ENCODE measurements around the gene NRL. TPM values are rescaled to one million over a fixed set of nuclear protein-coding genes. Genes with fewer than 3 reads are reported as not detected.
A peak's percentile ranks its signal among the peaks of the same experiment; 100 is the strongest.

NRL gene
- total RNA-seq, 2 experiments from 2014 or later, result 2.1 to 2.4 TPM

- DNase-seq, result no peak
- H3K9me3 Mint-ChIP-seq, result no peaks in the 10 kb centered on the region
- H3K4me1 Mint-ChIP-seq, result peaks cover 24% of the 10 kb centered on the region
- no peak overlapping the region for H3K4me3 Mint-ChIP-seq
- H3K27ac Mint-ChIP-seq, result peak overlapping the region; percentile 4
- H3K27me3 Mint-ChIP-seq, result no peaks in the 10 kb centered on the region
- ChIA-PET CTCF (interaction anchor here (1.1 to 1.4 kb wide), 2 partner anchors 17 to 29 kb away, joined by 3 to 5 read pairs; partner anchors contain the start of genes DCAF11, IRF9 and NRL), POLR2A (interaction anchor here (0.6 to 21.4 kb wide), 8 partner anchors 9 to 298 kb away, joined by 3 to 448 read pairs (median 4); partner anchors contain the start of genes CHMP4A, DCAF11, EMC9 and IPO4)
- peaks cover 10% of the 10 kb centered on the region for H3K36me3 Mint-ChIP-seq (ENCODE audit: low read depth)
Measured at GRCh38 chr14:24132061-24132685, 17.4 kb upstream of the NRL start.

DNA sequence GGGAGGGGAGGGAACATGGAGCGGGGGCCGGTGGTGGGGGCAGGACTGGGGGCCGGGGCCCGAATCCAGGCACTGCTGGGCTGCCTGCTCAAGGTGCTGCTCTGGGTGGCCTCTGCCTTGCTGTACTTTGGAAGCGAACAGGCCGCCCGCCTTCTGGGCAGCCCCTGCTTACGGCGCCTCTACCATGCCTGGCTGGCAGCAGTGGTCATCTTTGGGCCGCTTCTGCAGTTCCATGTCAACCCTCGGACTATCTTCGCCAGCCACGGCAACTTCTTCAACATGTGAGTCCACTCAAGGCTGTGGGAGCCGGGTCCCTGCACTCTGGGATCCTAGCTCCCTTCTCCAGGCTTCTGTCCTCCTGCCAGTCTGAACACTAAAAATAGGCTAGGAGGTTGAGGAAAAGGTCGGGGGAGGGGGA, 16.8 kb upstream of the NRL start:
- Mint-ChIP-seq H3K9me3 (no peaks in the 10 kb centered on the region), H3K36me3 (ENCODE audit: low read depth) (peaks cover 5% of the 10 kb centered on the region), H3K4me3 (no peak overlapping the region), H3K27me3 (no peaks in the 10 kb centered on the region), H3K4me1 (peaks cover 19% of the 10 kb centered on the region), H3K27ac (no peak overlapping the region)
- ChIA-PET POLR2A (interaction anchor here (1.3 to 21.4 kb wide), 5 partner anchors 9 to 73 kb away, joined by 3 to 448 read pairs (median 5); partner anchors contain the start of genes DCAF11, EMC9, IRF9 and NRL), CTCF (interaction anchor here (1.4 kb wide), 1 partner anchor 30 kb away, joined by 5 read pairs; the partner anchor contains the start of gene IRF9)
- DNase-seq, result no peak

GRCh38 chr14:24130717-24131548, 16.2 kb upstream of the NRL start:
- Mint-ChIP-seq H3K4me3 (no peak overlapping the region), H3K27me3 (no peaks in the 10 kb centered on the region), H3K9me3 (no peaks in the 10 kb centered on the region), H3K36me3 (ENCODE audit: low read depth) (peaks cover 5% of the 10 kb centered on the region), H3K4me1 (peaks cover 19% of the 10 kb centered on the region), H3K27ac (no peak overlapping the region)
- DNase-seq, result no peak
- ChIA-PET POLR2A (interaction anchor here (0.8 to 21.4 kb wide), 4 partner anchors 10 to 73 kb away, joined by 3 to 448 read pairs (median 4); partner anchors contain the start of genes DCAF11, IRF9 and NRL), CTCF (no interaction called here)

- DNase-seq, result no peak
- CTCF ChIA-PET, result no interaction called here
Measured at GRCh38 chr14:24130380-24130716, 15.6 kb upstream of the NRL start, which contains the start of gene FITM1. TSS of gene FITM1 (plus strand) at chr14:24130659. CDS start at chr14:24131564, 905 bp downstream.

GRCh38 chr14:24129410-24129998, 14.8 kb upstream of the NRL start:
- CTCF ChIA-PET, result no interaction called here
- Mint-ChIP-seq H3K4me1 (peaks cover 12% of the 10 kb centered on the region), H3K27ac (no peak overlapping the region), H3K9me3 (no peaks in the 10 kb centered on the region), H3K36me3 (ENCODE audit: low read depth) (peaks cover 8% of the 10 kb centered on the region), H3K4me3 (no peak overlapping the region), H3K27me3 (no peaks in the 10 kb centered on the region)
- POLR2A ChIA-PET, result interaction anchor here (0.8 to 21.4 kb wide), 4 partner anchors 10 to 36 kb away, joined by 3 to 448 read pairs (median 4); partner anchors contain the start of genes DCAF11, IRF9, NRL and PCK2
- no peak for DNase-seq

More at GRCh38 chr14:24130380-24130716, 15.6 kb upstream of the NRL start, which contains the start of gene FITM1:
- Mint-ChIP-seq H3K27me3 (no peaks in the 10 kb centered on the region), H3K4me1 (peaks cover 17% of the 10 kb centered on the region), H3K27ac (no peak within 1 kb of the TSS), H3K9me3 (no peaks in the 10 kb centered on the region), H3K4me3 (no peak within 1 kb of the TSS), H3K36me3 (ENCODE audit: low read depth) (peaks cover 5% of the 10 kb centered on the region)
- POLR2A ChIA-PET, result interaction anchor here (0.8 to 21.4 kb wide), 3 partner anchors 10 to 31 kb away, joined by 3 to 448 read pairs (median 4); partner anchors contain the start of genes DCAF11, IRF9 and NRL

GRCh38 chr14:24127673-24128072, 12.9 kb upstream of the NRL start:
- POLR2A ChIA-PET, result interaction anchor here (2.5 to 6.2 kb wide), 4 partner anchors 10 to 34 kb away, joined by 14 to 44 read pairs (median 15); partner anchors contain the start of genes DCAF11, EMC9, IRF9 and NRL
- Mint-ChIP-seq H3K27ac (no peak overlapping the region), H3K36me3 (ENCODE audit: low read depth) (peaks cover 23% of the 10 kb centered on the region), H3K4me3 (no peak overlapping the region), H3K9me3 (no peaks in the 10 kb centered on the region), H3K27me3 (no peaks in the 10 kb centered on the region), H3K4me1 (peaks cover 7% of the 10 kb centered on the region)
- CTCF ChIA-PET, result interaction anchor here (0.9 to 1.9 kb wide), 2 partner anchors 8 to 12 kb away, joined by 3 to 5 read pairs; partner anchors contain the start of gene PSME1
- no peak for DNase-seq

DNA sequence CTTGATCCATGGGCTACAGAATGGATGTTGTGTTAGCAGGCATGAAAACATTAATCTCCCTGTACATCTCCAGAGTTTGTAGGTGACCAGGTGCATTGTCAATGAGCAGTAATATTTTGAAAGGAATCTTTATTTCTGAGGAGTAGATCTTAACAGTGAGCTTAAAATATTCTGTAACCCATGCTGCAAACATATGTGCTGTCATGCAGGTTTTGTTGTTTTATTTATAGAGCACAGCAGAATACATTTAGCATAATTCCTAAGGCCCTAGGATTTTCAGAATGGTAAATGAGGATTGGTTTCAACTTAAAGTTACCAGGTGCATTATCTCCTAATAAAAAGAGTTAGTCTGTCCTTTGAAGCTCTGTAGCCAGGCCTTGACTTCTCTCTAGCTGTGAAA, 12.2 kb upstream of the NRL start:
- no peak for DNase-seq
- POLR2A ChIA-PET, result interaction anchor here (1.2 to 6.2 kb wide), 6 partner anchors 9 to 34 kb away, joined by 3 to 44 read pairs (median 14); partner anchors contain the start of genes DCAF11, EMC9, IRF9 and NRL
- H3K36me3 Mint-ChIP-seq (ENCODE audit: low read depth), result peaks cover 23% of the 10 kb centered on the region

DNA sequence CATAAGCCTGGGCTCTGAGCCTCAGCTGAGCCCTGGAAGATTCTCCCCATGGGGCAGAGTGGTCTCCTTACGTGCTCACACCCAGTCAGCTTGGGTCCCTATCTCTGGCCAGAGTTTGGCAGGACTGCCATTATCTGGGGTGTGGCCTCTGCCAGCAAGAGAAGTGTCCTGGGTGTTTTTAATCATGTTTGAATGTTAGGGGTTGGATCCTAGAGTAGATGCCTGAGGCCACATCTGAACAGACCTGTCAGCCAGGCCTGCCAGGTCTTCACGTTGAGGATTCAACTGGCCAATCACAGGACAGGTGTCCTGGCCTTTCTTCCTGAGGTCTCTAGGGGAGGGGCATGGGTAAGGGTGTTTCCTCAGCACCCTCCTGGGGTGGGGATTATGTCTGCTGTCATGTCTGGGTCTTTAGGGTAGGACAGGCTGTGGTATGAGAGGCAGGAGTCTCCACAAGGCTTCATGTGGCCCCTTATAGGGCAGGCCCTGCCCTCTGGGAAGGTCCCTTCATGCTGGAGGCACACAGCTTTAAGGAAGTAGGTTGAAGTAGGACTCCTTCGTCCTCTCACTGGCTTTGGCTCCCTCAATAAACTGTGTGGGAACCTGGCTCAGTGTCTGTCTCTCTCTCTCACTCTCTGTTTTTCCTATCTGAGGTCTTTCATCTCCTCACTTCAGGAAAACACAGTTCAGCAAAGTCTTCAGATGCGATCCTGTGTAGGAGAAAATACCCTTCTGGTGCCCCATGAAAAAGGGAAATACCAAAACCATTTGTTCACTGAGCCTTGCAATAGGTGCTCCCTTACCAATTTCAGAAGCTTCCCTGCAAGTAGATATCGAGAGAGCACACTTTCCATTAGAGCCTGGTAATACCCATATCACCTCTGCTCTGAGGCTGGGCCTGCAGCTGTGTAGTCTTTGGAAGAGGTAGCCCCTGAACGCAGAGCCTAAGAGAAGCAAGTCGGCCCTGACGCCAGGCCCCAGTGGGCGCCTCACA, 9.0 kb upstream of the NRL start:
- H3K9me3 Mint-ChIP-seq, result no peaks in the 10 kb centered on the region
- H3K36me3 Mint-ChIP-seq (ENCODE audit: low read depth), result peaks cover 48% of the 10 kb centered on the region
- H3K27ac Mint-ChIP-seq, result no peak overlapping the region
- CTCF ChIA-PET, result interaction anchor here (1.1 to 1.5 kb wide), 3 partner anchors 9 to 15 kb away, joined by 3 to 5 read pairs (median 4); partner anchors contain the start of genes DCAF11, NRL and PSME1
- POLR2A ChIA-PET, result interaction anchor here (4.7 to 12.4 kb wide), 3 partner anchors 9 to 37 kb away, joined by 15 to 448 read pairs (median 44); partner anchors contain the start of genes DCAF11, EMC9, FITM1 and IRF9
- no peak overlapping the region for H3K4me3 Mint-ChIP-seq
- DNase-seq, result no peak
- no peaks in the 10 kb centered on the region for H3K4me1 Mint-ChIP-seq
- H3K27me3 Mint-ChIP-seq, result no peaks in the 10 kb centered on the region

More for the DNA sequence above, 12.2 kb upstream of the NRL start:
- H3K4me3 Mint-ChIP-seq, result no peak overlapping the region
- peaks cover 2% of the 10 kb centered on the region for H3K4me1 Mint-ChIP-seq
- CTCF ChIA-PET, result interaction anchor here (0.7 to 1.9 kb wide), 5 partner anchors 9 to 145 kb away, joined by 3 to 6 read pairs (median 5); partner anchors contain the start of genes DCAF11, NRL and PSME1
- H3K27me3 Mint-ChIP-seq, result no peaks in the 10 kb centered on the region
- H3K27ac Mint-ChIP-seq, result no peak overlapping the region
- no peaks in the 10 kb centered on the region for H3K9me3 Mint-ChIP-seq

DNA sequence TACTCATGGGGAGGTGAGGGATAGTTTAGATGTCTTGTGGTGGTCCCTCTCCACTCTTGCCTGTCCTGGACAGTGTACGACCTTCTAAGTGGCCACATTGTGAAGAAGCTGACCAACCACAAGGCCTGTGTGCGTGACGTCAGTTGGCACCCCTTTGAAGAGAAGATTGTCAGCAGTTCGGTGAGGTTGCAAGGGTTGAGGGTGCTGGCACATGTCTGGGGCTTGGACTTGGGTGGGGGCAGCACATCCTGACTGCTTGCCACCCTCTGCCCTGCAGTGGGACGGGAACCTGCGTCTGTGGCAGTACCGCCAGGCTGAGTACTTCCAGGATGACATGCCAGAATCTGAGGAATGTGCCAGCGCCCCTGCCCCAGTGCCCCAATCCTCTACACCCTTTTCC, 8.1 kb upstream of the NRL start:
- H3K4me1 Mint-ChIP-seq, result peaks cover 5% of the 10 kb centered on the region
- H3K27me3 Mint-ChIP-seq, result no peaks in the 10 kb centered on the region
- POLR2A ChIA-PET, result interaction anchor here (6.2 to 12.4 kb wide), 2 partner anchors 8 to 16 kb away, joined by 44 to 448 read pairs; partner anchors contain the start of genes DCAF11, EMC9, FITM1 and NRL
- CTCF ChIA-PET, result interaction anchor here (1.2 kb wide), 1 partner anchor 38 kb away, joined by 4 read pairs; the partner anchor contains the start of gene IRF9
- H3K36me3 Mint-ChIP-seq (ENCODE audit: low read depth), result peaks cover 56% of the 10 kb centered on the region
- no peak overlapping the region for H3K27ac Mint-ChIP-seq
- no peaks in the 10 kb centered on the region for H3K9me3 Mint-ChIP-seq
- H3K4me3 Mint-ChIP-seq, result no peak overlapping the region
- no peak for DNase-seq

DNA sequence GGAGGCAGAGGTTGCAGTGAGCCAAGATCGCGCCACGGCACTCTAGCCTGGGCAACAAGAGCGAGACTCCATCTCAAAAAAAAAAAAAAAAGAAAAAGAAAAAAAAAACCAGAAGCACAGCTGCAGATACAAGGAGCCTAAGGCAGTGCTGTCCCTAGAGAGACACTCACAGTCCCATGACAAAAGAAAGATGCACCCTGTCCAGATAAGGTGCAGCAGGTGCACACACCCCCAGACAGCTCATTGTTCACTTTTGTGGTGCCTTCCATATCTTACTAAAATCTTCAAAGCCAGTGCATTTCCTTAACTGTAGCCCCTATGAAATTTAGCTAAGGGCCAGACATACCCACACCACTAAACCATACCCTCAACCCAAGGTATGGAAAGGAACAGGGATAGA, 7.7 kb upstream of the NRL start:
- Mint-ChIP-seq H3K4me3 (no peak overlapping the region), H3K27ac (no peak overlapping the region), H3K36me3 (ENCODE audit: low read depth) (peaks cover 61% of the 10 kb centered on the region), H3K4me1 (peaks cover 10% of the 10 kb centered on the region), H3K27me3 (no peaks in the 10 kb centered on the region), H3K9me3 (no peaks in the 10 kb centered on the region)
- ChIA-PET POLR2A (interaction anchor here (1.2 to 12.4 kb wide), 3 partner anchors 8 to 39 kb away, joined by 3 to 448 read pairs (median 44); partner anchors contain the start of genes DCAF11, EMC9, FITM1 and IRF9), CTCF (interaction anchor here (1.2 kb wide), 1 partner anchor 39 kb away, joined by 4 read pairs; the partner anchor contains the start of gene IRF9)
- no peak for DNase-seq

DNA sequence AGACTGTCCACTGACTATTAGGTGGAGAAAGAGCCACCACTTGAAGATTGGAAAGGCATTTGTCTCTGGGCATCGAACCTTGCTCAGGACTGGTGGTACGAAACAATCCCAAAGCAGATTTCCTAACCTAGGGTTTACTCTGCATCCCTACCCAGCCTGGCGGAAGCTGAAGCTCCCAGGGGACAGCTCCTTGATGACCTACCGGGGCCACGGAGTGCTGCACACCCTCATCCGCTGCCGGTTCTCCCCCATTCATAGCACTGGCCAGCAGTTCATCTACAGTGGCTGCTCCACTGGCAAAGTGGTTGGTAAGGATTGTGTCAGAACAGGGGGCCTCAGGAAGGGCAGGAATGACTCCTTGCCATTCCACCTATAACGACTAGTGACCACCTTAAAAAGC, 6.5 kb upstream of the NRL start:
- DNase-seq, result no peak
- H3K36me3 Mint-ChIP-seq (ENCODE audit: low read depth), result peaks cover 71% of the 10 kb centered on the region
- ChIA-PET POLR2A (interaction anchor here (1.2 to 12.4 kb wide), 2 partner anchors 18 to 40 kb away, joined by 3 to 448 read pairs; partner anchors contain the start of genes EMC9, FITM1, IRF9 and PSME1), CTCF (no interaction called here)
- H3K27me3 Mint-ChIP-seq, result no peaks in the 10 kb centered on the region
- peaks cover 20% of the 10 kb centered on the region for H3K4me1 Mint-ChIP-seq
- H3K27ac Mint-ChIP-seq, result no peak overlapping the region
- no peaks in the 10 kb centered on the region for H3K9me3 Mint-ChIP-seq
- no peak overlapping the region for H3K4me3 Mint-ChIP-seq
